Vagina (tissue), 2 donors: ENCODE data around the gene TSPO.

Experiments used
- CTCF ChIP-seq, 3 experiments: fragments of 450-650 bp in 2 of 3; fragments of 200-600 bp in 1 of 3; sonication (generic) in 1 of 3; IDR thresholded peaks; one replicate each; pipeline ENCODE4 v1.5.1; 2017 to 2019; ENCODE audit warnings: antibody characterized with exemption in 3 of 3, mild to moderate bottlenecking in 2 of 3, moderate library complexity in 2 of 3
- POLR2A ChIP-seq, 2 donors: fragments of 450-650 bp; IDR thresholded peaks; one replicate each; pipeline ENCODE4 v1.6.1; 2017; ENCODE audit warnings: antibody characterized with exemption in 2 of 2, mild to moderate bottlenecking in 2 of 2, moderate library complexity in 2 of 2

- TF ChIP-seq CTCF (IDR thresholded peaks at IDR 0.05) (no peak), POLR2A (IDR thresholded peaks at IDR 0.05) (no peak)
Measured at GRCh38 chr22:43106302-43106701, 45.1 kb upstream of the TSPO start.
